WTC11 (cell line): Measurements from ENCODE around the gene ITGA11. TPM values are rescaled to one million over a fixed set of nuclear protein-coding genes. Genes with fewer than 3 reads are reported as not detected.

Experiments
- ATAC-seq: fragments of 200-7000 bp; cut with Tn5 transposase; 2 replicates; pipeline ENCODE4 v1.10.0; 2021; ENCODE audit warnings: mild to moderate bottlenecking, moderate library complexity
- CTCF ChIA-PET: fragments of 300-600 bp; sonication (Branson Sonifier 250); formaldehyde crosslinking; loops from one replicate; lab custom pipeline; 2021; ENCODE audit warnings: antibody characterized with exemption; lab: Charles Lee
- POLR2A ChIA-PET: fragments of 350-600 bp; sonication (Branson Sonifier 250); formaldehyde crosslinking; loops from one replicate; lab custom pipeline; 2021; ENCODE audit warnings: antibody characterized with exemption; lab: Charles Lee
- DNase-seq: peaks from one replicate; pipeline ENCODE4 v3.0.0; 2021; ENCODE audit warnings: low spot score
- H3K27ac Mint-ChIP-seq: 2 replicates; pipeline ENCODE4 v1.8.0; 2021; ENCODE audit warnings: mixed read lengths
- H3K27me3 Mint-ChIP-seq: 2 replicates; pipeline ENCODE4 v1.8.0; 2021; ENCODE audit warnings: low read depth, mild to moderate bottlenecking, moderate library complexity, mixed read lengths
- H3K36me3 Mint-ChIP-seq: 2 replicates; pipeline ENCODE4 v1.8.0; 2021; ENCODE audit warnings: mixed read lengths
- H3K4me1 Mint-ChIP-seq: 2 replicates; pipeline ENCODE4 v1.8.0; 2022; ENCODE audit warnings: mixed read lengths
- H3K4me3 Mint-ChIP-seq: 2 replicates; pipeline ENCODE4 v1.8.0; 2021; ENCODE audit warnings: mild to moderate bottlenecking, moderate library complexity, mixed read lengths
- H3K9me3 Mint-ChIP-seq: 2 replicates; pipeline ENCODE4 v1.8.0; 2021; ENCODE audit warnings: mixed read lengths
- ATF2 ChIP-seq: sonication (generic); formaldehyde crosslinking; IDR thresholded peaks from 2 replicates; pipeline ENCODE4 v1.8.1; 2022; ENCODE audit warnings: low read depth, missing genetic modification reagents, borderline replicate concordance
- CREB1 ChIP-seq: sonication (generic); formaldehyde crosslinking; IDR thresholded peaks from 2 replicates; pipeline ENCODE4 v1.8.0; 2023; ENCODE audit warnings: mild to moderate bottlenecking, missing genetic modification reagents
- E2F5 ChIP-seq: sonication (generic); formaldehyde crosslinking; IDR thresholded peaks from 2 replicates; pipeline ENCODE4 v1.8.1; 2022; ENCODE audit warnings: mild to moderate bottlenecking, moderate library complexity, missing genetic modification reagents
- ETV6 ChIP-seq: sonication (generic); formaldehyde crosslinking; IDR thresholded peaks from 2 replicates; pipeline ENCODE4 v1.8.1; 2022; ENCODE audit warnings: mild to moderate bottlenecking, missing genetic modification reagents
- FOXP4 ChIP-seq: sonication (generic); formaldehyde crosslinking; IDR thresholded peaks from 2 replicates; pipeline ENCODE4 v1.8.0; 2022; ENCODE audit warnings: mild to moderate bottlenecking, missing genetic modification reagents
- HMGXB4 ChIP-seq: sonication (generic); formaldehyde crosslinking; IDR thresholded peaks from 2 replicates; pipeline ENCODE4 v1.8.1; 2023; ENCODE audit warnings: mild to moderate bottlenecking, moderate library complexity, missing genetic modification reagents
- IRF1 ChIP-seq: sonication (generic); formaldehyde crosslinking; IDR thresholded peaks from 2 replicates; pipeline ENCODE4 v1.8.0; 2023; ENCODE audit warnings: missing genetic modification reagents
- KAT7 ChIP-seq: sonication (generic); formaldehyde crosslinking; IDR thresholded peaks from 2 replicates; pipeline ENCODE4 v1.8.1; 2023; ENCODE audit warnings: missing genetic modification reagents, mild to moderate bottlenecking, borderline replicate concordance
- MAX ChIP-seq: sonication (generic); formaldehyde crosslinking; IDR thresholded peaks from 2 replicates; pipeline ENCODE4 v1.8.0; 2022; ENCODE audit warnings: mild to moderate bottlenecking, missing genetic modification reagents
- MYBL2 ChIP-seq: sonication (generic); formaldehyde crosslinking; IDR thresholded peaks from 2 replicates; pipeline ENCODE4 v1.8.1; 2023; ENCODE audit warnings: mild to moderate bottlenecking, moderate library complexity, missing genetic modification reagents
- NFATC4 ChIP-seq: fragments of 250-450 bp; sonication (Bioruptor Pico); IDR thresholded peaks from 2 replicates; pipeline ENCODE4 v1.9.0; 2021; ENCODE audit warnings: mild to moderate bottlenecking
- RELA ChIP-seq: sonication (generic); formaldehyde crosslinking; IDR thresholded peaks from 2 replicates; pipeline ENCODE4 v1.8.1; 2022; ENCODE audit warnings: missing genetic modification reagents, mild to moderate bottlenecking, borderline replicate concordance
- SP1 ChIP-seq: sonication (generic); formaldehyde crosslinking; conservative IDR thresholded peaks from 2 replicates; pipeline ENCODE4 v1.8.1; 2022; ENCODE audit warnings: missing genetic modification reagents
- TCF7 ChIP-seq: sonication (generic); formaldehyde crosslinking; IDR thresholded peaks from 2 replicates; pipeline ENCODE4 v1.8.0; 2022; ENCODE audit warnings: mild to moderate bottlenecking, low read depth, missing genetic modification reagents, moderate library complexity
- TEAD1 ChIP-seq: sonication (generic); formaldehyde crosslinking; IDR thresholded peaks from 2 replicates; pipeline ENCODE4 v1.8.0; 2022; ENCODE audit warnings: mild to moderate bottlenecking, missing genetic modification reagents
- TEAD4 ChIP-seq: sonication (generic); formaldehyde crosslinking; IDR thresholded peaks from 2 replicates; pipeline ENCODE4 v1.8.0; 2022; ENCODE audit warnings: mild to moderate bottlenecking, missing genetic modification reagents
- USF1 ChIP-seq: sonication (generic); formaldehyde crosslinking; IDR thresholded peaks from 2 replicates; pipeline ENCODE4 v1.8.0; 2022; ENCODE audit warnings: mild to moderate bottlenecking, missing genetic modification reagents
- ZMAT4 ChIP-seq: fragments of 250-450 bp; sonication (Bioruptor Pico); IDR thresholded peaks from 2 replicates; pipeline ENCODE4 v1.9.0; 2021; ENCODE audit warnings: mild to moderate bottlenecking
- ZNF232 ChIP-seq: sonication (generic); formaldehyde crosslinking; IDR thresholded peaks from 2 replicates; pipeline ENCODE4 v1.8.0; 2022; ENCODE audit warnings: mild to moderate bottlenecking, missing genetic modification reagents
- ZNF263 ChIP-seq: sonication (generic); formaldehyde crosslinking; IDR thresholded peaks from 2 replicates; pipeline ENCODE4 v1.8.1; 2022; ENCODE audit warnings: low read depth, mild to moderate bottlenecking, moderate library complexity, missing genetic modification reagents
- ZNF416 ChIP-seq: fragments of 250-450 bp; sonication (Bioruptor Pico); IDR thresholded peaks from 2 replicates; pipeline ENCODE4 v1.9.0; 2021; ENCODE audit warnings: mild to moderate bottlenecking, inconsistent platforms
- ZNF423 ChIP-seq: fragments of 250-450 bp; sonication (Bioruptor Pico); IDR thresholded peaks from 2 replicates; pipeline ENCODE4 v2.1.2; 2022; ENCODE audit warnings: mild to moderate bottlenecking, moderate library complexity
- ZNF671 ChIP-seq: fragments of 250-450 bp; sonication (Bioruptor Pico); IDR thresholded peaks from 2 replicates; pipeline ENCODE4 v1.8.0; 2021; ENCODE audit warnings: mild to moderate bottlenecking
- total RNA-seq: library from RNA; stranded (reverse); gene quantifications from 3 replicates; pipeline ENCODE4 v1.2.3, GENCODE V29; 2021
- TF ChIP-seq, protein P1 (sequence below): sonication (generic); formaldehyde crosslinking; conservative IDR thresholded peaks from 2 replicates; pipeline ENCODE4 v1.8.1; 2022; ENCODE audit warnings: mild to moderate bottlenecking, missing genetic modification reagents
- TF ChIP-seq, protein P2 (sequence below): fragments of 250-450 bp; sonication (Bioruptor Pico); IDR thresholded peaks from 2 replicates; pipeline ENCODE4 v2.1.2; 2022; ENCODE audit warnings: mild to moderate bottlenecking, moderate library complexity

ITGA11 gene
- total RNA-seq, 1 experiment from 2014 or later = 0.15 TPM

- H3K27me3 Mint-ChIP-seq = no peaks in the 10 kb centered on the region
- TF ChIP-seq, protein P1, sequence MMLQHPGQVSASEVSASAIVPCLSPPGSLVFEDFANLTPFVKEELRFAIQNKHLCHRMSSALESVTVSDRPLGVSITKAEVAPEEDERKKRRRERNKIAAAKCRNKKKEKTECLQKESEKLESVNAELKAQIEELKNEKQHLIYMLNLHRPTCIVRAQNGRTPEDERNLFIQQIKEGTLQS = no peak
- TF ChIP-seq ZNF671 (no peak), IRF1 (CRISPR knock-in tag) (no peak), TCF7 (CRISPR knock-in tag) (no peak), MYBL2 (CRISPR knock-in tag) (no peak), HMGXB4 (CRISPR knock-in tag) (no peak), KAT7 (CRISPR knock-in tag) (no peak), NFATC4 (CRISPR knock-in tag) (no peak), SP1 (CRISPR knock-in tag) (no peak), ETV6 (CRISPR knock-in tag) (no peak), TEAD1 (no peak)
- TF ChIP-seq, all 79 proteins: peak for 0
- no peak for DNase-seq
- Mint-ChIP-seq H3K36me3 (no peaks in the 10 kb centered on the region), H3K4me3 (no peak overlapping the region), H3K4me1 (peaks cover 19% of the 10 kb centered on the region), H3K27ac (no peak overlapping the region), H3K9me3 (no peaks in the 10 kb centered on the region)
- ChIA-PET POLR2A (no interaction called here), CTCF (interaction anchor here (1.0 to 1.7 kb wide), 3 partner anchors 13 to 23 kb away, joined by 3 to 6 read pairs (median 3); no protein-coding TSS in a partner anchor)
- no peak for ATAC-seq
These were observed 112.0 kb downstream of the ITGA11 start for GRCh38 chr15:68319997-68320396.

DNA sequence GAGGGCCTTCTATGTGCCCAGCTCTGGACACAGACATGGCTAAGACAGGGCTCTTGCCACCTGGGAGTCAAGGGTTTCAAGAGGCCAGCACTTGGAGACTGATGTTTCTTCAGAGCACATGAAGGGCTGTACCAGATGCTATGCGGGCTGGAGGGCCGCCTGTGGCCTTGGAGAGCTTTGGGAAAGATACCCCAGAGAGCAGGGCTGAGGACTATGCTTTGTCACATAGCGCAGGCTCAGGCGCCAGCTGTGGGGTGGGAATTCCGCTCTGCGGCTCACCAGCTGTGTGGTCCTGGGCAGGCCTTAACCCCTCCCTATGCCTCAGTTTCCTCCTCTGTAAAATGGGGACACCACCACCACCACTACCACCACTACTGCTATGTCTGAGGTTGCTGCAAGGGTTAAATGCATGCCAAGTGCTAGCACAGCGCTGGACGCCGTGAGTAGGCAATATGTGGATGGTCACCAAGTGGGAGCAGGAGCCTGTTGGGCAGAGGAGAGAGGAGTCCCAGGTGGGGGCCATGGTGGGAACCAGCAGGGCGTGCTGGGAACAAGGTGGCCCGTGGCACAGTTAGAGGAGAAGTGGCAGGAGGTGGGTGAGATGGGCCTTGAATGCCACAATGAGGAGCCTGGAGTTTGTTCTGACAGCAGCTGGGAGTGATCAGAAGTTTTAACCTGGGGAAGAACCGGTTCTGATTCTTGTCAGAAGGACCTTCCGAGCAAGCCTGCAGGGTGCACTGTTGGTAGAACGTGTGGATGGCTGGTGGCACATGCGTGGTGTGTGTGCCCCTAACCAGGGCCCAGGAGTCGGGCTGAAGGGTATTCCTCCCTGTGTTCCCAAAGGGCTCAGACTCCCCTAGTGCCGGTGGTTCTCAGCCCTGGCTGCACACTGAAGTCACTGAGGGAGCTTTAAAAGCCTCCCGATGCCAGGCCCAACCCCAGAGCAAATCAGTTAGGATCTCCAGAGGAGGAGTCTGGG lies 112.7 kb downstream of the ITGA11 start:
- CTCF ChIA-PET = interaction anchor here (0.7 to 1.7 kb wide), 2 partner anchors 13 kb away, joined by 3 to 6 read pairs; no protein-coding TSS in a partner anchor
- Mint-ChIP-seq H3K9me3 (no peaks in the 10 kb centered on the region), H3K27ac (no peak overlapping the region), H3K4me1 (peaks cover 23% of the 10 kb centered on the region), H3K36me3 (no peaks in the 10 kb centered on the region), H3K4me3 (no peak overlapping the region), H3K27me3 (no peaks in the 10 kb centered on the region)
- ATAC-seq (no peak), DNase-seq (no peak)
- POLR2A ChIA-PET = interaction anchor here (1.1 kb wide), 1 partner anchor 13 kb away, joined by 3 read pairs; no protein-coding TSS in a partner anchor
- TF ChIP-seq TEAD4 (CRISPR knock-in tag) (no peak), MAX (CRISPR knock-in tag) (no peak), USF1 (no peak), FOXP4 (CRISPR knock-in tag) (no peak), CREB1 (no peak), ATF2 (CRISPR knock-in tag) (no peak), E2F5 (CRISPR knock-in tag) (no peak), ZNF263 (CRISPR knock-in tag) (no peak), RELA (no peak), ZNF232 (CRISPR knock-in tag) (no peak), ZNF423 (CRISPR knock-in tag) (no peak), ZMAT4 (CRISPR knock-in tag) (no peak), ZNF416 (CRISPR knock-in tag) (no peak)
- TF ChIP-seq, protein P2, sequence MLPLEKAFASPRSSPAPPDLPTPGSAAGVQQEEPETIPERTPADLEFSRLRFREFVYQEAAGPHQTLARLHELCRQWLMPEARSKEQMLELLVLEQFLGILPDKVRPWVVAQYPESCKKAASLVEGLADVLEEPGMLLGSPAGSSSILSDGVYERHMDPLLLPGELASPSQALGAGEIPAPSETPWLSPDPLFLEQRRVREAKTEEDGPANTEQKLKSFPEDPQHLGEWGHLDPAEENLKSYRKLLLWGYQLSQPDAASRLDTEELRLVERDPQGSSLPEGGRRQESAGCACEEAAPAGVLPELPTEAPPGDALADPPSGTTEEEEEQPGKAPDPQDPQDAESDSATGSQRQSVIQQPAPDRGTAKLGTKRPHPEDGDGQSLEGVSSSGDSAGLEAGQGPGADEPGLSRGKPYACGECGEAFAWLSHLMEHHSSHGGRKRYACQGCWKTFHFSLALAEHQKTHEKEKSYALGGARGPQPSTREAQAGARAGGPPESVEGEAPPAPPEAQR = no peak
